NCI-H2029 treated with DMSO at 0.1 percent for 48 hours (cell line): ENCODE results near the gene ABCC1.

ENCODE experiments used
- DNase-seq: peaks from one replicate; lab custom pipeline; 2025; lab: John Stamatoyannopoulos, UW

The ABCC1 gene

GRCh38 chr16:15993946-15994665 lies 44.7 kb downstream of the ABCC1 start:
- no peak for DNase-seq

- no peak for DNase-seq
Observed at GRCh38 chr16:15996432-15997109, 47.2 kb downstream of the ABCC1 start.

- DNase-seq = no peak
Observed at GRCh38 chr16:16000685-16001084, 51.3 kb downstream of the ABCC1 start.

- DNase-seq = no peak
Observed at GRCh38 chr16:16001596-16002255, 52.3 kb downstream of the ABCC1 start.

GRCh38 chr16:16003719-16004313 lies 54.4 kb downstream of the ABCC1 start:
- DNase-seq = no peak

- DNase-seq = no peak
Observed at GRCh38 chr16:16004314-16004749, 54.9 kb downstream of the ABCC1 start.

- DNase-seq = no peak
Observed at GRCh38 chr16:16005721-16006120, 56.3 kb downstream of the ABCC1 start.

GRCh38 chr16:16006650-16007049 lies 57.2 kb downstream of the ABCC1 start:
- no peak for DNase-seq

GRCh38 chr16:16007743-16008111 lies 58.3 kb downstream of the ABCC1 start:
- no peak for DNase-seq

- DNase-seq = no peak
Observed at GRCh38 chr16:16008666-16009065, 59.2 kb downstream of the ABCC1 start.

- no peak for DNase-seq
Observed at GRCh38 chr16:16009401-16009800, 60.0 kb downstream of the ABCC1 start.

GRCh38 chr16:16010194-16010593 lies 60.8 kb downstream of the ABCC1 start:
- no peak for DNase-seq

- no peak for DNase-seq
Observed at GRCh38 chr16:16012144-16012543, 62.7 kb downstream of the ABCC1 start.

- no peak for DNase-seq
Observed at GRCh38 chr16:16013812-16014211, 64.4 kb downstream of the ABCC1 start.

GRCh38 chr16:16014329-16015224 lies 65.2 kb downstream of the ABCC1 start:
- no peak for DNase-seq

- DNase-seq = no peak
Observed at GRCh38 chr16:16015849-16016248, 66.4 kb downstream of the ABCC1 start.

- DNase-seq = no peak
Observed at GRCh38 chr16:16016388-16016964, 67.1 kb downstream of the ABCC1 start.

GRCh38 chr16:16017812-16018211 lies 68.4 kb downstream of the ABCC1 start:
- DNase-seq = no peak

GRCh38 chr16:16018705-16019104 lies 69.3 kb downstream of the ABCC1 start:
- no peak for DNase-seq

GRCh38 chr16:16019488-16019887 lies 70.1 kb downstream of the ABCC1 start:
- DNase-seq = no peak

GRCh38 chr16:16020291-16020690 lies 70.9 kb downstream of the ABCC1 start:
- DNase-seq = no peak
